NCI-H1694 (cell line): ENCODE results near the gene MISP3.
A peak's percentile ranks its signal among the peaks of the same experiment; 100 is the strongest.

ENCODE experiments used
- DNase-seq: peaks from one replicate; lab custom pipeline; 2025; lab: John Stamatoyannopoulos, UW

The MISP3 gene

DNA sequence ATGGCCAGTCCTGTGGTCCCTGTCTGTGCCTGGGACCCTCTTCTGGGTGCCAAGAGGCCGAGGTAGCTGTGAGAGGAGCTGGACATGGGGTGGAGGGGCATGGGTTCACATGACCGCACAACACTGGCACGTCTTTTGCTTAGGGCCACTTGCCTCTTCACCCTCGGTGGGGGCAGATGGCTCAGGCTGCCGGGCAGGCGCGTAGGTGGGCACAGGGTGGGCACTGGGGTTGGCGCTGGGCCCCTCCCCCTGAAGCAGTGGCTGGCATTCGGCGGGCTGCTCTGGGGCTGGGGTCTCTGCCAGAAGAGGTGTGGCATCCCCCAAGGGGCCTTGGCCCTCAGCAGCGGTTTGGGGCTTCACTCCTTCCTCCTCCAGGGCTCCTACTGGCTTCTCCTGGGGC, 19.1 kb upstream of the MISP3 start:
- DNase-seq, result no peak

GRCh38 chr19:14054099-14054498, 18.5 kb upstream of the MISP3 start:
- DNase-seq, result no peak

DNA sequence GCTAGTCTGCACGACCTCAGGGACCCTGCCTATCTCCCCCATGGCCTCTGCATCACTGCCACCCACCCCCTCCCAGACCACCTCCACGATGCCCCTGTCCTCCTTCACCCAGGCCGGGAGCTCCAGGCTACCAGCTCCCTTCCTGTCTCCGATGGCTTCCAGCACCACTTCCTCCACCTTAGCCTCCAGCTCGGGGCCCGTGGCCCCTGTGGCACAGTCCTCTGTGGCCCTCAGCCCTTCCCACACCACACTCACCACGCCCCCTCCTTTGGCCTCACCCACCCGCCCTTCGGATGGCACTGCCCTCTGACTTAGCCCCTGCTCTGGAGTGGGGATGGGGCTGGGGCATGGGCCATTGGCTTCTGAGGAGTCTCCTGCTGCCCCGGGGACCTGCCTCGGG, 17.9 kb upstream of the MISP3 start:
- DNase-seq, result no peak

DNA sequence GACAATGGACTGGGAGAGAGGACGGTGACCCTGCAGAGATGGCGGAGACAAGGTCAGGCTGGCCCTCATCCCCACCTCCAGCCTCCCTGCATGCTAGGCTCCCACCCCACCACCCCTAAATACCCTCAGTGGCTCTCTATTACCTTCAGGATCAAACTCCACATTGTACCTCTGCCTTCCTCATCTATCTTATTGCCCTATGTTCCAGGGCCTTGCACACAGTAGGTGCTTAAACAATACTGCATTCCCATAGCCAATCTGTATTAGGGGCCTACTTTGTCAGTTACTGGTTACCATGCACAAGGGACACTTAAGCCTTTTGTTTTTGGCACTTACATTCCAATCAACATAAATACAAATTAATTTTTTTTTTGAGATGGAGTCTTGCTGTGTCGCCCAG, 17.2 kb upstream of the MISP3 start:
- no peak for DNase-seq

DNA sequence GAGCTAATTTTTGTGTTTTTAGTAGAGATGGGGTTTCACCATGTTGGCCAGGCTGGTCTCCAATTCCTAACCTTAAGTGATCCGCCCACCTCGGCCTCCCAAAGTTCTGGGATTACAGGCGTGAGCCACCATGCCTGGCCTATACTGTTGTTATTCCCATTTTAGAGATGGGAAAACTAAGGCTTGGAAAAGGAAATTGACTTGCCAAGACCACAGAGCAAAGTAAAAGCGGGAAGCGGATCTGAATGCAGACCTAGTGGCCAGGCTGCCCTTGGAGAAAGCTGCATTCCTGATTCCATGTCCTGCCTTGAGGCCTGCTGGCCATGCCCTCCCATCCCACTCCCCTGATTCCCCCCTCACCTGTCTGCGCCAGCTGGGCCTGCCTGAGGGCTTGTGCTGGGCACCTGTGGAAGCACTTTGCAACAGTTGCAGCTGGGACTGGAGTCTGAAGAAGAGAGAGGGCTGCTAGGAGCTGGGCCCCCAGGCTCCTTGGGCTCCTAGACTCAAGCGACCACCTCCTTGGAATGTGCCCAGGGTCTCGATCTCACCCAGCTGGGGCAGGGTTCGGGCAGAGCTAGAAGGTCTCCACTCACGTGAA, 16.4 kb upstream of the MISP3 start:
- no peak for DNase-seq

- no peak for DNase-seq
These were observed 15.7 kb upstream of the MISP3 start for GRCh38 chr19:14056741-14057356.

DNA sequence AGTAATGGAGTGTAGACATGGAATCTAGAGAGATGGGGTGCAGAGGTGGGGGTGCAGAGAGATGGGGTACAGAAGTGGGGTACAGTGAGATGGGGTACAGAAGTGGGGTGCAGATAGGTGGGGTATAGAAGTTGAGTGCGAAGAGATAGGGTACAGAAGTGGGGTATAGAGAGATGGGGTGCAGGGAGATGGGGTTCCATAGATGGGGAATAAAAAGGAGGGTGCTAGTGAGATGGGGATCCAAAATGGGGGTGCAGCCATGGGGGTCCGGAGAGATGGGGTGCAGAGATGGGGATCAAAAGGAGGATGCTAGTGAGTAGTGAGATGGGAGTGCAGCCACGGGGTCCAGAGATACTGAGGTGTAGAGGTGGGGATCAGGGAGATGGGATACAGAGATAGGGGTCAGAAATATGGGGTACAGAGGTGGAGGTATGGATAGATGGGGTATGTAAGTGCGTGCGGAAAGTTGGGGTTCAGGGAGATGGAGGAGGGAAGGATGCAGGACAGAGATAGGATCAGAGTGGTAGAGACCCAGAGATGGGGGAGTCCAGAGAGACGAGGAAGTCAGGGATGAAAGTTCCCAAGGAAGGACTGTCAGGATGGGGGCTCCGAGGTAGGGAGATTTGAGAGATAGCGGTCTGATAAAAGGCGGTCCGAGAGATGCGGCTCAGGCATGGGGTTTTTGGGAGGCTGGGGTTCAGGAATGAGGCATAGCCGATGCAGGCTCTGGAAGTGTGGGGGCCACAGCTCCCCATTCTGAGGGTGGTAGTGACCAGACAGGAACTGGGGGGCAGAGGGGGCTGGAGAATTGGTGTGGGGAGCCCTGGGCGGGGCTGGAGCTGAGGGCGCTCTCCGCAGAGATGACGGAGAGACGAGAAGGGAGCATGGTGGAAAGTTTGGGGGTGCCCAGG, 14.1 kb upstream of the MISP3 start:
- no peak for DNase-seq

DNA sequence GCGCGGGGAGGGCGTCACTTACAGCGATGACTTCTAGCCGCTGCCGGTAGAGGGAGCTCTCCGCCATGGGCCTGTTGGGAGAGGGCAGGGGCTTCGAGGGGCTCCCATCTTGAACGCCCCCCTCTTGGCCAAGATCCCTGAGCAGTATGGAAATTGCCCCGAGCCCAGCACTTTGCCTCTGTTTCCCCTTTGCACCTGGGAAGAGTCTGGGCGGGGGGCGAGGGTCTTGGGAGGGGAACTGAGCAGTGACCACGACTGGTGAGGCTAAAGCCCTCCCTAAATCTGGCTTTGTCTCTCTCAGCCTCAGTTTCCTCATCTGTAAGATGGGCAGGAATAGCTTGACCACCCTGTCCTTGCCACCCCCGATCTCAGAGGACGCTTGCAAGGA, 13.5 kb upstream of the MISP3 start:
- no peak for DNase-seq

GRCh38 chr19:14059652-14060155, 12.9 kb upstream of the MISP3 start:
- DNase-seq, result no peak

GRCh38 chr19:14061081-14061749, 11.4 kb upstream of the MISP3 start:
- no peak for DNase-seq

DNA sequence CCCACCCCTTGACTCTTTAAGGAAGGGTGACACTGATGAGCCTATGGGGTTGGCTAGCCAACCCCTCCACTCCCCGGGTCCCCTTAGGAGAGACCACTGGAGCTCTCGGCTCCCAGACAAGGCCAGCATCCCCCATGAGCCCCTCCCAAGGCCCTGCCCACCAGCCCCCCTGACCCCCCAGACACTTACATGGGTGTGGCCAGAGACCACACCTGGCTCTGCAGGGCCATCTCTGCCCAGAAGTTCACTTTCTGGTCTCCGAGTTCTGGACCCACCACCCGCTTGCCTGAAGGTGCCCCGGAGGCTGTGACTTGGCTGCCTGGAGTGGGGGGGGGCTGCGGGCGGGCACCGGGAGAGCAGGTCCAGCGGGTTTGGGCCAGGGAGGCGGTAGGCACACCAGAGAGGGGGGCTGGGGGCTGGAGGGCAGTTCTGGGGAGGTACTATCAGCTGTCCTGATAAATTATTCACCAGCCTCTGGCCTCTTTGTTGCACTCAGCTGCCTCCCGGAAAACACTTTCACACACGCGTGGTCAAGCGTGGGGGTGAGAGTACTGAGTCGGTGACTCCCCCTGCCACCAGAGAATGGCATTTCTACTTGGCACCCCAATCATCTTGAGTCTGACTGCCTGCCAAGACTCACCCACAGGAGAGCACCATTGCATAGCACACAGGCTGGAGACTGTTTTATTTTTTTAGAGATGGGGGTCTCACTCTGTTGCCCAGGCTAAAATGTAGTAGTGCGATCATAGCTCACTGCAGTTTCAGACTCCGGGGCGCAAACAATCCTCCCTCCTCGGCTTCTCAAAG, 10.6 kb upstream of the MISP3 start, which contains the start of gene PALM3:
Gene PALM3, minus strand, starts transcription at position 326 of the 807 bp plus-strand sequence. Its CDS starts 96 bp downstream, at position 230.
- no peak for DNase-seq

DNA sequence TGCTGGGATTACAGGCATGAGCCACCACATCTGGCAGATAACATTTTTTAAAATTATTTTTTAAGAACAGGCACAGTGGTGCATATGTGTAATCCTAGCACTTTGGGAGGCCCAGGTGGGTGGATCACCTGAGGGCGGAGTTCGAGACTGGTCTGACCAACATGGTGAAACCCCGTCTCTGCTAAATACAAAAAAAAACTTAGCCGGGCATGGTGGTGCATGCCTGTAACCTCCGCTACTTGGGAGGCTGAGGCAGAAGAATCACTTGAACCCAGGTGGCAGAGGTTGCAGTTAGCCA, 10.1 kb upstream of the MISP3 start:
- no peak for DNase-seq

DNA sequence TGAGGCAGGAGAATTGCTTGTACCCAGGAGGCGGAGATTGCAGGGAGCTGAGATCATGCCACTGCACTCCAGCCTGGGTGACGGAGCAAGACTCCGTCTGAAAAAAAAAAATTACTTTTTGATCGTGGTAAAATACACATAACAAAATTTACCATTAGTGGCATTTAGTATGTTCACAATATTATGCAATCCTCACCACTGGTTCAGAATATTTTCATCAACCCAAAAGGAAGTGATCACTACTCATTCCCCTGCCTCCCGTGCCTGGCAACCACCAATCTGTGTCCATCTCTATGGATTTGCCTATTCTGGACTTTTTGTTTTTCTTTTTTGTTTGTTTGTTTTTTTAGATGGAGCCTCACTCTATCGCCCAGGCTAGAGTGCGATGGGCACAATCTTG, 9.5 kb upstream of the MISP3 start:
- no peak for DNase-seq

DNA sequence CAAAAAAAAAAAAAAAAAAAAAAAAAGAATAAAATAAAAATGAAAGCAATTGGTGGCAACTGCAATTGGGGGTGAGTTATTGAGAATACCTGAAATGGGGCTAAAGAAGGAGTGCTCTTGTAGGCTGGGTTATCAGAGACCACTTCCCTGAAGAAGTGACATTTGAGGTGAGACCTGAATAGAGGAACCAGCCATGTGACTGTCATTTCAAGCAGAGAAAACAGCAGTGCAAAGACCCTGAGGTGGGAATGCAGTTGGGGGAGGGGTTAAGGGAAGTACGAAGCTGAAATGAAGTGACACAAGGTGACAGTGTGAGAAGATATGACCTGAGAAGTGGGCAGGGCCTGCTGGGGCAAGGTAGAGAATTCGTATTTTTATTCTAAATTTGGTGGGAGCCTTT, 6.5 kb upstream of the MISP3 start:
- DNase-seq, result no peak

DNA sequence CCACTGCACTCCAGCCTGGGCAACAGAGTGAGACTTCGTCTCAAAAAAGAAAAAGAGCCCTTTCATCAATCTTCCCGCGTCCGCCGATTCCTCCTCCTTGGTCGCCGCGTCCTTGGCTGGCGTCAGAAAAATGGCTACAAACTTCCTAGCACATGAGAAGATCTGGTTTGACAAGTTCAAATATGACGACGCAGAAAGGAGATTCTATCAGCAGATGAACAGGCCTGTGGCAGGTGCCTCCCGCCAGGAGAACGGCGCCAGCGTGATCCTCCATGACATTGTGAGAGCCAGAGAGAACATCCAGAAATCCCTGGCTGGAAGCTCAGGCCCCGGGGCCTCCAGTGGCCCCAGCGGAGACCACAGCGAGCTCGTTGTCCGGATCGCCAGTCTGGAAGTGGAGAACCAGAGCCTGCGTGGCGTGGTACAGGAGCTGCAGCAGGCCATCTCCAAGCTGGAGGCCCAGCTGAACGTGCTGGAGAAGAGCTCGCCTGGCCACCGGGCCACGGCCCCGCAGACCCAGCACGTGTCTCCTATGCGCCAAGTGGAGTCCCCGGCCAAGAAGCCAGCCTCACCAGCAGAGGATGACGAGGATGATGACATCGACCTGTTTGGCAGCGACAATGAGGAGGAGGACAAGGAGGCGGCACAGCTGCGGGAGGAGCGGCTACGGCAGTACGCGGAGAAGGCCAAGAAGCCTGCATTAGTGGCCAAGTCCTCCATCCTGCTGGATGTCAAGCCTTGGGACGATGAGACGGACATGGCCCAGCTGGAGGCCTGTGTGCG, 2.1 kb upstream of the MISP3 start:
- DNase-seq, result no peak

GRCh38 chr19:14073261-14073924, 807 bp downstream of the MISP3 start:
- peak; percentile 39 for DNase-seq

DNA sequence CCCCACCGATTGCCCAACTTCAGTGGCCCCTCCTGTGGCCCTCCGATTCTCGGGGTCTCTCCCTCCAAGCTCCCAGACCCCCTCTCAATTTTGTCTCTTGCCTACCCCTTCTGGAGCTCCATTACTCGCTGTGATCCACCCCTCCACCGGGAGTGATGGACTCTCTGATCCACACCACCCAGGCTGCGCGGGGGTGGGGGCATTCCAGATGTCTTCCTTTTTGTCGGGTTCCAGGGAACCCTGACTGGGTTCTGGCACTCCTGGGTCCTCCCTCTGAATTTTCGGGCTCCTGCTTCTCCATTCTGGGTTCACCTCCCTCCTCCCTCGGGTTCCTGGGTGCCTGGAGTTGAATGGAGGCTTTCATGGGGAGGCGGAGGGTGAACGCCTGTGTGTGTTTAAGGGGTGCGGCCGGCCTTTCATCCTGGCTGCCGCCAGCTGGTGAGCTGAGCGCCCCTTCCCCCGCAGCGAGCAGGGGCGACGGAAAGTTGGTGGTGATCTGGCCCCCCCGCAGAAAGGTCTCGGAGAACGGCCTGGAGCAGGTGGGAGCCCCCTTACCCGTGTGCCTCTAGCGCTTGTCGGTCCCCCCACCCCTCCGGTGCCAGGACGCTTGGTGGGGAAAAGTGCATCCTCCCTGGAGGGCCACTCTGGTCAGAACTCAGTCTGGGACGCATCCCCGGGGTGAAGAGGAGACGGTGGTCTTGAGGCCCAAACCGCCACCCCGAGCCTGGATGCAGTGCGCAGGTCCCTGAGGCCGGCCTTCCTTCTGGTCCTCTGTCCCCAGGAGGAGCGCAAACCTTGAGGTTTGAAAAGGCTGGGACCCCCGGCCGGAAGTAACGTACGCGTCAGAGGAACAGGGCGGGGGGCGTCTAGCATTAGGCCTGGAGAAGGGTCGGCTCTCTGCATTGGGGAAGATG, 1.6 kb downstream of the MISP3 start:
- no peak for DNase-seq

DNA sequence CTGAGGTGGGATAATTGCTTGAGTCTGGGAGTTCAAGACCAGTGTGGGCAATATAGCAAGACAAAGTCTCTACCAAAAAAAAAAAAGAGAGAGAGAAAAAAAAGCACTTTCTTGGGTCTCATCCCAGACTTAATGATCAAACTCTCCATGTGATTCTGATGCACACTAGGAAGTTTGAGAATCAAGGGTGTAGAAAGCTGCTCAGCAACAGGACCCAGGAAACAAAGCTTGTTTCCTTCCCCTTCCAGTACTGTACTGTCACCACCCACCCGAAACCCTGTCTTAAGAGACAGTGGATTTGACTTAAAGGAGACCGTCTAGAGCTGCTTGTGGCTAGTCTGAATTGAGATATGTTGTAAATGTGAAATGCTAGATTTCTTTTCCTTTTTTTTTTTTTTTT, 5.8 kb downstream of the MISP3 start:
- no peak for DNase-seq
